ENCODE measurements around the gene FAM168A.

The FAM168A gene

DNA sequence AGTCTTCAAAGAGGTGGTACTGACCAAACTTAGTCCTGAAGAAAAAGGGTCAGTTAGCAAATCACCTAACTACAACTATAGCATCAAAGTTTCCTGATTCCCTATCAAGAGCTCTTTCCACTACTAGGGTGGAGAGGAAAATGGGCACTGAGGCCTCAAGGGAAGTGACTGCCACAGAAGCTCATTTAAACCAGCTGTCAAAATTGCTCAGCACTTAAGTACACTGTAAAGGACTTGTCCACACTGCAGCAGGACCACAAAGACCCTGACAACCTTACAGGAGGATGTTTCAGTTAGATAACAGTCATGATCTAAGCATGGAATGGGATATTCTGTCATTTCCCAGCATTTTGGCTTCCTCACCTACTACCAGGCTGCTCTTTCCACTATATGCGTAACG is 33.0 kb downstream of the FAM168A start:
- no peak overlapping the region for H3K4me2 ChIP-seq (ENCODE audit: low read length)
- H3K79me2 ChIP-seq (ENCODE audit: control insufficient read depth, low read length) = peaks cover 45% of the 10 kb centered on the region
- TF ChIP-seq, protein P1, sequence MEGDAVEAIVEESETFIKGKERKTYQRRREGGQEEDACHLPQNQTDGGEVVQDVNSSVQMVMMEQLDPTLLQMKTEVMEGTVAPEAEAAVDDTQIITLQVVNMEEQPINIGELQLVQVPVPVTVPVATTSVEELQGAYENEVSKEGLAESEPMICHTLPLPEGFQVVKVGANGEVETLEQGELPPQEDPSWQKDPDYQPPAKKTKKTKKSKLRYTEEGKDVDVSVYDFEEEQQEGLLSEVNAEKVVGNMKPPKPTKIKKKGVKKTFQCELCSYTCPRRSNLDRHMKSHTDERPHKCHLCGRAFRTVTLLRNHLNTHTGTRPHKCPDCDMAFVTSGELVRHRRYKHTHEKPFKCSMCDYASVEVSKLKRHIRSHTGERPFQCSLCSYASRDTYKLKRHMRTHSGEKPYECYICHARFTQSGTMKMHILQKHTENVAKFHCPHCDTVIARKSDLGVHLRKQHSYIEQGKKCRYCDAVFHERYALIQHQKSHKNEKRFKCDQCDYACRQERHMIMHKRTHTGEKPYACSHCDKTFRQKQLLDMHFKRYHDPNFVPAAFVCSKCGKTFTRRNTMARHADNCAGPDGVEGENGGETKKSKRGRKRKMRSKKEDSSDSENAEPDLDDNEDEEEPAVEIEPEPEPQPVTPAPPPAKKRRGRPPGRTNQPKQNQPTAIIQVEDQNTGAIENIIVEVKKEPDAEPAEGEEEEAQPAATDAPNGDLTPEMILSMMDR (IDR thresholded peaks at IDR 0.05; ENCODE audit: low read depth, low read length, poor library complexity, severe bottlenecking) = no peak
- TF ChIP-seq EZH2phosphoT487 (IDR thresholded peaks at IDR 0.05; ENCODE audit: borderline replicate concordance, low read length) = no peak
- H3K4me3 ChIP-seq (ENCODE audit: low read length) = no peak overlapping the region
- peaks cover 8% of the 10 kb centered on the region for H3K4me1 ChIP-seq (ENCODE audit: control insufficient read depth, low read length)
- no peaks in the 10 kb centered on the region for H3K27me3 ChIP-seq (ENCODE audit: control insufficient read depth, low read length)
- no peaks in the 10 kb centered on the region for H3K9me2 ChIP-seq (replicated peaks; ENCODE audit: control insufficient read depth, low read length)
- no peaks in the 10 kb centered on the region; the same call in none of the 2 replicates for H4K20me1 ChIP-seq (ENCODE audit: control insufficient read depth, insufficient read depth, low read depth, low read length)
- H3K9me3 ChIP-seq (ENCODE audit: control insufficient read depth, insufficient read depth, low read length) = no peaks in the 10 kb centered on the region
- H3K36me3 ChIP-seq (ENCODE audit: control insufficient read depth, low read length) = no peaks in the 10 kb centered on the region; the same call in 1 of the 2 replicates
- 0 out of 2 replicates have a peak, but pooled peaks cover 2% of the 10 kb centered on the region for H3F3A ChIP-seq (ENCODE audit: control insufficient read depth, insufficient read depth)
- H3K27ac ChIP-seq (ENCODE audit: low read depth, low read length) = no peak overlapping the region

DNA sequence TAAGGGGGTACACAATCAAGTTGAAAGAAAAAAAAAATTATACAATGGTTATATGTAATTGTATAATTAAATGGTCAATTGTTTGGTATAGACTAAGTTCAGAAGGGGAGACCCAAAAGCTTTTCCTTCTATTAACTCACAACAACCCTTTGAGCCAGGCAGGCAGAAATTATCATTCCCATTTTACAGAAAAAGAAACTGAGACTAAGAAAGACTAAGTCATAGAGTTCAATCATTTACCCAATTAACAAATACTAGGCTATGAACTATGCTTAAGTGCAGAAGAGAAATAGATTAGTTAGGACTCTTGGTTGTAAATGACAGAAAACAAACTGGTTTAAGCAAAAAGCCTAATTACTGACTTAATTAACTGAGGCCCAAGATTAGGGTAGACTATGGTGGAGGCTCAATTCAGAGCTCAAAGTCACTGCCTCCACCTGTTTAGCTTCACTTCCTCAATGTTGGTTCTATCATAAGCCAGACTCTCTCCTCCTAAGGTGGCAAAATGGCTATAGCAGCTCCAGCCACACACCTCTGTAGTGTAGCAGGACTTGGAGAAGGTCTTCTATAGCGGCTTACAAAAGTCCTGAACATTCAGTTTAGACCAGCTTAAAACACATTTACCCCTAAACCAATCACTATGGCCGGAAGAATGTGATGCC is 34.2 kb downstream of the FAM168A start:
- Histone ChIP-seq H3K9me3 (ENCODE audit: control insufficient read depth, insufficient read depth, low read length) (no peaks in the 10 kb centered on the region), H3K79me2 (ENCODE audit: control insufficient read depth, low read length) (peaks cover 52% of the 10 kb centered on the region), H3K36me3 (ENCODE audit: control insufficient read depth, low read length) (no peaks in the 10 kb centered on the region; the same call in 1 of the 2 replicates), H4K20me1 (ENCODE audit: control insufficient read depth, insufficient read depth, low read depth, low read length) (no peaks in the 10 kb centered on the region; the same call in none of the 2 replicates), H3F3A (ENCODE audit: control insufficient read depth, insufficient read depth) (0 out of 2 replicates have a peak, but pooled peaks cover 2% of the 10 kb centered on the region), H3K27me3 (ENCODE audit: control insufficient read depth, low read length) (no peaks in the 10 kb centered on the region), H3K27ac (ENCODE audit: low read depth, low read length) (no peak overlapping the region), H3K9me2 (replicated peaks; ENCODE audit: control insufficient read depth, low read length) (no peaks in the 10 kb centered on the region), H3K4me3 (ENCODE audit: low read length) (no peak overlapping the region), H3K4me2 (ENCODE audit: low read length) (no peak overlapping the region), H3K4me1 (ENCODE audit: control insufficient read depth, low read length) (peaks cover 8% of the 10 kb centered on the region)
- no peak for TF ChIP-seq EZH2phosphoT487 (IDR thresholded peaks at IDR 0.05; ENCODE audit: borderline replicate concordance, low read length)
- TF ChIP-seq, protein P1 (IDR thresholded peaks at IDR 0.05; ENCODE audit: low read depth, low read length, poor library complexity, severe bottlenecking) = no peak

- 0 out of 2 replicates have a peak, but pooled peaks cover 2% of the 10 kb centered on the region for H3F3A ChIP-seq (ENCODE audit: control insufficient read depth, insufficient read depth)
- no peaks in the 10 kb centered on the region for H3K9me2 ChIP-seq (replicated peaks; ENCODE audit: control insufficient read depth, low read length)
- H4K20me1 ChIP-seq (ENCODE audit: control insufficient read depth, insufficient read depth, low read depth, low read length) = no peaks in the 10 kb centered on the region; the same call in 1 of the 2 replicates
- H3K27ac ChIP-seq (ENCODE audit: low read depth, low read length) = no peak overlapping the region
- H3K4me1 ChIP-seq (ENCODE audit: control insufficient read depth, low read length) = peaks cover 8% of the 10 kb centered on the region
- no peaks in the 10 kb centered on the region for H3K9me3 ChIP-seq (ENCODE audit: control insufficient read depth, insufficient read depth, low read length)
- peaks cover 61% of the 10 kb centered on the region for H3K79me2 ChIP-seq (ENCODE audit: control insufficient read depth, low read length)
- no peak overlapping the region for H3K4me3 ChIP-seq (ENCODE audit: low read length)
- H3K4me2 ChIP-seq (ENCODE audit: low read length) = no peak overlapping the region
- TF ChIP-seq EZH2phosphoT487 (IDR thresholded peaks at IDR 0.05; ENCODE audit: borderline replicate concordance, low read length) = no peak
- TF ChIP-seq, protein P1 (IDR thresholded peaks at IDR 0.05; ENCODE audit: low read depth, low read length, poor library complexity, severe bottlenecking) = no peak
- H3K36me3 ChIP-seq (ENCODE audit: control insufficient read depth, low read length) = no peaks in the 10 kb centered on the region
- H3K27me3 ChIP-seq (ENCODE audit: control insufficient read depth, low read length) = no peaks in the 10 kb centered on the region
Observed at GRCh38 chr11:73559743-73560142, 38.2 kb downstream of the FAM168A start.

Data from DOHH2 (cell line).